Measurements from ENCODE around the gene FAM20C. TPM values are rescaled to one million over a fixed set of nuclear protein-coding genes. Genes with fewer than 3 reads are reported as not detected.

FAM20C gene
- polyA plus RNA-seq, 5 donors, result 17.4 to 37.9 (median 22.2) TPM

GRCh38 chr7:157771-158625, 34.4 kb upstream of the FAM20C start:
- no peak for DNase-seq

- no peak for DNase-seq
Measured at GRCh38 chr7:158771-159170, 33.6 kb upstream of the FAM20C start.

GRCh38 chr7:159370-160270, 32.8 kb upstream of the FAM20C start:
- DNase-seq, result no peak

- no peak for DNase-seq
Measured at GRCh38 chr7:160958-161725, 31.2 kb upstream of the FAM20C start.

- DNase-seq, result no peak
Measured at GRCh38 chr7:162632-163297, 29.6 kb upstream of the FAM20C start.

GRCh38 chr7:163298-163695, 29.1 kb upstream of the FAM20C start:
- no peak for DNase-seq

- DNase-seq, result no peak
Measured at GRCh38 chr7:163971-164881, 28.1 kb upstream of the FAM20C start.

GRCh38 chr7:164882-165660, 27.3 kb upstream of the FAM20C start:
- no peak for DNase-seq

GRCh38 chr7:165661-166337, 26.6 kb upstream of the FAM20C start:
- DNase-seq, result peak in 1 of 2 donors; percentile 24

- DNase-seq, result peak in 1 of 2 donors; percentile 60
Measured at GRCh38 chr7:166338-167060, 25.9 kb upstream of the FAM20C start.

GRCh38 chr7:167090-167855, 25.1 kb upstream of the FAM20C start:
- no peak for DNase-seq

GRCh38 chr7:167976-168791, 24.2 kb upstream of the FAM20C start:
- no peak for DNase-seq

- no peak for DNase-seq
Measured at GRCh38 chr7:169276-170172, 22.8 kb upstream of the FAM20C start.

- no peak for DNase-seq
Measured at GRCh38 chr7:170551-171363, 21.6 kb upstream of the FAM20C start.
